Inferior parietal cortex (tissue), 1 donor: ENCODE measurements around the gene CACNA1E.

Experiments
- DNase-seq: peaks from one replicate; pipeline ENCODE4 v3.0.0-alpha.2; 2016; ENCODE audit errors: extremely low spot score

CACNA1E gene

DNA sequence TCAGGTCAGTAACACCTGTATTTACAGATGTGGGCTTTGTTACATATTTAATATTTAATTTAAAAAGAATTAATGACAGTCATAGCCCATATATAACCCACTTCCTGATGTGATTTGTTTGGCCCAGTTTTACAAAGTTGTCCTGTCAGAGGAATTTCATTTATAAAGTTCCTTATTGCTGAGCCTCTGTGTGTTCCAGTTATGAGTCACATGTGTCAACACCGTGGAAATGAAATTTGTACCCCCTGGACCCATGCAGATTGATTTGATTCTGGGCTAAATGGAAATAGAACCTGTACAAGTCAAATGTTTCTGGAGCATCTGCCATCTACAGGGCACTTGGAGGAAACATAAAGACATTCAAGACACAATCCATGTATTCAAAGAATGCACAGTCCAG lies 149.2 kb downstream of the CACNA1E start:
- DNase-seq, result no peak

- no peak for DNase-seq
Observed at GRCh38 chr1:181632960-181633359, 149.6 kb downstream of the CACNA1E start.

GRCh38 chr1:181635110-181635509 lies 151.8 kb downstream of the CACNA1E start:
- DNase-seq, result no peak

GRCh38 chr1:181637998-181638397 lies 154.7 kb downstream of the CACNA1E start:
- DNase-seq, result no peak

DNA sequence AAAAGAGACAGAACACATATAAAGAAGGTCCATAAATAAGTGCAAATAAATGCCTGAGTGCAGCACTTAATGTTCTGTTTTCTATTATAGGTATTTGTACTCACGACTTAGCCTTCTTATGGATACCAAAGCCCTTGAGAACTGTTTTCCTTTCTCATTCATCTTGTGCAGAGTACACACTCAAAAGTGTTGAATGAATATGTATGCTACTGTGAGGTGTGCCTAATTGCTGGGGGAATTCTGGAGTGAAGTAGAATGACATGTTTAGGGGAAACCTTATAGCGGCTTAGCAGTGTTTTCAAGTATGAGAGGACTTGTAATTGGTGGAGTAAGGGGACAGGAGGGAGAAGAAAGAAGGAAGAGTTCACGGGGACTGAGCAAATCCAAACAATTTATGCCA lies 157.6 kb downstream of the CACNA1E start:
- DNase-seq, result no peak

DNA sequence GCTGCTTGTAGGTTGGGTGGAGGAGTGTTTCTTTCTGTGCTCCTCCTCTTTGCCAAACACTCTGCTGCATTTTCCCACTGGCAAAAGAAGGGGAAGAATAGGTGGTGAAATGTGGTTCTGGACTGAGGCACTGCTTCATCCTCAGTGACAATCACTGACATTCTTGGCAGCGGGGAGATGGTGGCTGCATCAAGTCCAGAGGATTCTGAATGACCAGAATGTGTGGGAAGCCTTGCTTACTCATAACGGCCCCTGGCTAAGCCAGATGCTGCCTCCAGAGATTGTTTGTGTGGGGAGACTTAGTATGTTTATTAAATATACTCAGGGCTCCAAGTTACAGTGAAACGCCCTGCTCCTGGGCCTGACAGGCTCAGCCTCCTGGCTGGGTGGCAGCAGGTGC lies 160.3 kb downstream of the CACNA1E start:
- DNase-seq, result no peak

DNA sequence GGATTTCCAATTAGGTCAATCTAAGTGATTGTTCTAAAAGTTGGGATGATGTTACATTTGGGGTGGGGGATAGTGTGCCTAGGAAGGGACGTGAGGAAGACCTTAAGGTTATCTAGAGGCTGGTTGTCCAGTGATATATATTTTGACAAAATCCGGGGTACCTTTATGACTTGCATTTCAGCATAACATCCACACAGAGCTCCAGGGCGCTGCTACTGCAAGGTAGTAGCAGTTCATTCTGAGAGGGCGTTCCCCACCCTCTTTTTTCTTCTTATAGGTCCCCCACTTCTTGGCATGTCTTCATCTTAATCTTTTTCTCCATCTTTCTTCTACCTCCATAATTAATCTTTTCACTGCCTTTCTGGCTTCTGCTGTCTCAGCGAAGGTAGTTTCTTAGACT lies 161.9 kb downstream of the CACNA1E start:
- no peak for DNase-seq

GRCh38 chr1:181646710-181647109 lies 163.4 kb downstream of the CACNA1E start:
- DNase-seq, result no peak

DNA sequence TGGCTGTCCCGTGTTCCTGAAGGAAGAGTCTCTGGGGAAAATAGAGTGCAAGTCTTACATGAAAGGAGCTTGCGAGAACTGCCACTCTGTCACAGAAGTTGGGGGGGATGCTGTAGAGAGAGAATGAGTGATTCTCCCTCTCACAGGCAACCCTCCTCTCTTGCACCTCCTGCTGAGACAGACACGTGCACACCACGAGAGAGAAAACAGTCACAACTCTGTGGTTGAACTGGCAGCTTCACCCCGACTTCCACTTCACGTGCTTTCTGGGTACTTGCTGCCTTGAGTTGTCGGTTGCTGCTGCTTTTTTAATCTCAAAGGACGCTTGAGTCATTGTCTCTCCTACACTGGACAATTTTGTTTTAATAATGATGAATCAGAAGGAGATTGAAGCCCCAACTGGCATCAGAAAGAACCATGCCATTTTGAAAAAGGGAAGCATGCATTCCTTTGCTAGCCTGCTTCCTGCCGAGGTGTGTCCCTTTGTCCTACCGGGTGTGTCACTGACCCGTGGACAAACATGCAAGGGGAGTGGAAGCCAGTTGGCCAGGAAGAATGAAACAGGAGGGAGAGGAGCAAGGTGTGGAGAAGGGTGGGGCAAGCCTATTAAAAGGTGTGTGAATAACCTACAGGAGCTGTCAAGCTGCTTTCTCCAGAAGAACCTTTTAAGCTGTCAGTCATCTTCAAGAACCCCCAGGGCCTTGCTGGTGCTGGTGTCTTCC lies 164.2 kb downstream of the CACNA1E start:
- no peak for DNase-seq

GRCh38 chr1:181651276-181651675 lies 168.0 kb downstream of the CACNA1E start:
- no peak for DNase-seq

GRCh38 chr1:181655756-181656155 lies 172.4 kb downstream of the CACNA1E start:
- no peak for DNase-seq

DNA sequence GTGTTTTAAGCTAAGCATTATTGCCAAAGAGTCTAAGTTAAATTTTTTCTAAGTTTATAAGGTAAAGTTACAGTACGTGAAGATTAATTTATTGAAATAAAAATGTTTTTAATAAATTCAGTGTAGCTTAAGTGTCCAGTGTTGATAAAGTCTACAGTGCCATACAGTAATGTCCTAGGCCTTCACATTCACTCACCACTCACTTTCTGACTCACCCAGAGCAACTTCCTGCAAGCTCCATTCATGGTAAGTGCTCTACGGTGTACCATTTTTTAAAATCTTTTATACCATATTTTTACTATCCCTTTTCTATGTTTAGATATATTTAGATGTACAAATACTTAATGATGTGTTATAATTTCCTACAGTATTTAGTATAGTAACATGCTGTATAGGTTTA lies 173.2 kb downstream of the CACNA1E start:
- DNase-seq, result no peak

DNA sequence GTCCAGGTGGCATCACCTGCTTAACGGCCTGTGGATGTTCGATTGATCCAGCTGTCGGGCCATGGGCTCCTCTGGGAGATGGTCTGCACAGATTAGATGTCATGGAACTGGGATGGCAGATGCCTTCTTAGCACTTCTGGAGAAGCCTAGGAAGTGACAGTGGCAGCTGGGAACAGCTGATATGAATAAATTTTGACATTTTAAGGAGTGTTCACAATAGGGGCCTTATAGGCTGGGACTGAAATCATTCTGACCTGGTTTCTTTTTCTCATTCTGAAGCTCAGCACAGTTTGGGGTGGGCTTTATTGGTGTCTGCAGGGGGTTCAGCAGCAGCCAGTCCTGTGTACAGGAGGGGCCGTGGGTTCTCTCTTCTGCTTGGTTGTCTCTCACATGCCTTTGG lies 175.3 kb downstream of the CACNA1E start:
- DNase-seq, result no peak

DNA sequence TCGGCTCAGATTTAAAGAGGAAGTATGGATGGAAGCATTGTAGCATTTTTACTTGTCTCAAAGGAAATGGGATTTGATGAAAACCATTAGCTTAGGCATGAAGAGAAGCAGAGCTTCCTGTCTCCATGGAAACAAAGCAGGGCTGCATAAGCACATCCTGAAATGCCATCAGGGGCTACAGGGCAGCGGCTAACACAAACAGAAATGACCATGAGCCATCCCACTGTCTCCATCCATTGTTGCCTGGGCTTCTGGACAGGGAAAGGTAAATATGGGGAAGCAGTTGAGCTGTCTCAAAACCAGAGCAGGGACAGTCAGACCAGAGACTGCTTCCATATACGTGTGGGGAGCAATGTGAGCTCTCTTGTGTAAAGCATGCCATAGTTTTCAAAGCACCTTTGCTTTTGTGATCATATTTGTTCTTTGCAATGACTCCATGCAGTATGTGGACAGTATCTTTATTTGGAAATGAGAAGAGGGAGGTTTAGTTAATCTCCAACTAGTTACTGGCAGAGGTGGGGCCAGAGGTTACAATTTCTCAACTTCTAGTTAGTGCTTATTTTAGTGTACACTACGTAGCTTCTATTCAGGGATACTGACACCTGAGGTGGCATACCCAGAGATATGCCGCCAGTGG lies 176.1 kb downstream of the CACNA1E start:
- no peak for DNase-seq

- DNase-seq, result no peak
Observed at GRCh38 chr1:181660621-181661020, 177.3 kb downstream of the CACNA1E start.

GRCh38 chr1:181661569-181661968 lies 178.3 kb downstream of the CACNA1E start:
- DNase-seq, result no peak

DNA sequence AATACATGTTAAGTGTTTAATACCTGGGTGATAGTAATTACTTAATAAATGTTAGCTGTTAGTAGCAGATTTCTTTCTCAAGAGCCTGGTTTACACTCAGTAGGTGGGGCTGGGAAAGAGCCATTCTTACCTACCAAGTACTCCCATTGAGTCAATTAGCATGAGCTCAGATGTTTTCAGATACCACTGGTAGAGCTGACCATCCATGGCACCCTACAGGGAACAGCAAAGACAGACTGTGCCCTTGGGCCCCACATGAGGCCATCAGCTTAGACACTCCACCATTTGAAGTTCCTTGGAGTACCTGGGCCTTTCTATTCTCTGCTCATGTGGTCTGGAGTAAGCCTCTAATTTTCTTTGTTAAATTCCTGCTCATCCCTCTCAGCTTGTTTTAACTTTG lies 179.3 kb downstream of the CACNA1E start:
- no peak for DNase-seq

GRCh38 chr1:181664543-181664942 lies 181.2 kb downstream of the CACNA1E start:
- no peak for DNase-seq

DNA sequence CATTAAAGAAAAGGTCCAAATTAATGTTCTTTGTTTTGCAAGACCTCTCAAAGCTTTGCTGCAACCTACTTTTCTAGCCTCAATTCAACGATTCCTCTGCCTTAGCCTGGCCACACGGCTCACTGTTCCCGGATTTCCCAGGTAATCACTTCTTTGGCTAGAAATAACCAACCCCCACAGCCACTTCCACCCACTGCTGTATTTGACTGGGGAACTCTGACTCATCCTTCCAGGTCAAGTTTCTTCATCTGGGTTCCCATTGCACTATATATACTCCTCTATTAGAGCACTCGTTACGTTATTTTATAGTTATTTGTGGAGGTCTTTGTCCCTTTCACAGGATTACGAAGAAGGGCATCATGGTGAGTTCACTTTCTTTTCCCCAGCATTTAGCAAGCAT lies 185.9 kb downstream of the CACNA1E start:
- no peak for DNase-seq

DNA sequence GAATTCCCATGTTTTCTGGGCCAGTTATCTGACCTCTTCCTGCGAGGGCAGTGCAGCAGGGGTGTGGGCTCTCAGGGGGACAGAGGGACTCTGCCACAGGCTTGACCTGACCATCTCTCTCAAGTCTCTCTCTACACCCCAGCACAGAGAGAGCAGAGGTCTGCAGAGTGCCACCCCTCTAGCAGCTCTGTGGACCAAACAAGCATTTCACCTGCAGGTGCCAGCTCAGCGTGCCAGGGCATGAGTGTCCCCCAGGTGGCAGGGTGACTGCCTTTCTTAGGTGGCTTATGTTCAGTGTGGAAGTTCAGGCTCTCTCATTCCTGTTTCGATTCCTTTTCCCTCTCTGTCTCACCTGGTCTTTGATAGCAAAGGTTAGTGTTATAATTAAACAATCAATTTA lies 191.3 kb downstream of the CACNA1E start:
- no peak for DNase-seq

DNA sequence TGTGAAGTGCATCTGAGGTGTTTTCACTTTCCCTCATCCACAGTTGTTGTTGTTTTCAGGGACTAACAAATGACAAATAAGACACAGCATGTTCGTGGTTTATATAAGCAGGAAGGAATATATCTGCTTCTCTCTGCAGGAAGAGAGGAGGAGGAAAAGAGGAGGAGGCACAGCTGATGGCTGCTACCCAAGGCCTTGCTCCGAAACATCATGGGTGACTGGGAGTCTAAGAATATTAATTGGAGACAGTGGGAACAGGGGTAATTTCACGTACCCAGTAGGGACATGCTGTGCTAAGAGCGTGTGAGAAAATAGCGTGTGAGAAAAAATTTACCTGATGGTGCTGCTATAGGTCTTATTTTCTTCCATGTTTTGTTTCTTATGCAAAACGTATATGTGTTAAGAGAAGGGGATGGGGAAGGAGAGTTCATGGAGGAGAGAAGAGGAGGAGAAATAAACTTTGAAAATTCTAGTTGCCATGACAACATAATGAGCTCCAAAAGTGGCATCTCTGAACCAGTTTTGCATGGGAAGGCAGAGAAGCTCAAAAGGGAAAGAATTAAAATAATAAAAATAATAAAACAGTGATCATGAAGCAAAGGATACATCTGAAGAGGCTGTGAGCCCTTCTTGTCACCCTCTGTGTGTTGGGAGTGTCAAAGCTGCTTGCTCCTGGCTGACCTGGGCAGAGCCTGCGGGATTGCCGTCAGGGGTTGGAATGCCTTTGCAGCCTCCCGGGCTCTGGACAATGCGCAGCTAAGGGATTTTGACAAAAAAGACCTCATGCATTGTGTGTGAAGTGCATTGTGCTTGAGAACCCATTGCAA lies 192.0 kb downstream of the CACNA1E start:
- DNase-seq, result peak; percentile 34

DNA sequence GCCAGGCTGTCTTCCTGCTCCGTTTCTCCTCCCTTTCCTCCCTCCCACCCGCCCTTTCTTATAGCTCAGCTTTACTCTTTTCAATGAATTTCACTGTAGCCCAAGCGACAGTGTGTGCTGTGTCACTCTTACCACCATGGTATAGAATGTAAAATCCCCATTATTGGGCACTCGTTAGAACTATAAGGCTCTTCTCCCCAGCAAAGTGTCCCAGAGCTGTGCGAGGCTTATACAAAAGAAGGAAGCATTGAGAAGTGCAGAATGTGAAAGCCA lies 192.5 kb downstream of the CACNA1E start:
- DNase-seq, result no peak

GRCh38 chr1:181676269-181676668 lies 193.0 kb downstream of the CACNA1E start:
- peak; percentile 65 for DNase-seq
